NAMALWA (cell line): ENCODE results near the gene CNOT10.
"Not testable (repeated sequence)": the region's sequence is repeated elsewhere in the genome, so short reads cannot be mapped to it uniquely, and the experiment has no call there.

Experiments used
- DNase-seq: peaks from one replicate; pipeline ENCODE4 v3.0.0-alpha.2; 2015; ENCODE audit warnings: low spot score

The CNOT10 gene

GRCh38 chr3:32684800-32685542, at the start of gene CNOT10:
CNOT10 (plus strand) TSS chr3:32685188; CDS start chr3:32685461, 273 bp downstream.
- DNase-seq: peak; percentile 97

GRCh38 chr3:32640939-32641338, 44.0 kb upstream of the CNOT10 start:
- no peak for DNase-seq

- no peak for DNase-seq
Observed at GRCh38 chr3:32641356-32641755, 43.6 kb upstream of the CNOT10 start.

GRCh38 chr3:32643354-32643753, 41.6 kb upstream of the CNOT10 start:
- DNase-seq: no peak

GRCh38 chr3:32643816-32644215, 41.2 kb upstream of the CNOT10 start:
- DNase-seq: no peak

- no peak for DNase-seq
Observed at GRCh38 chr3:32644380-32644779, 40.6 kb upstream of the CNOT10 start.

- no peak for DNase-seq
Observed at GRCh38 chr3:32646761-32647160, 38.2 kb upstream of the CNOT10 start.

GRCh38 chr3:32652337-32653100, 32.5 kb upstream of the CNOT10 start:
- DNase-seq: not testable (repeated sequence)

GRCh38 chr3:32655167-32655566, 29.8 kb upstream of the CNOT10 start:
- no peak for DNase-seq

GRCh38 chr3:32660634-32661033, 24.4 kb upstream of the CNOT10 start:
- DNase-seq: no peak

GRCh38 chr3:32662647-32663046, 22.3 kb upstream of the CNOT10 start:
- DNase-seq: no peak

GRCh38 chr3:32664630-32665075, 20.3 kb upstream of the CNOT10 start:
- DNase-seq: peak; percentile 72

GRCh38 chr3:32667072-32667582, 17.9 kb upstream of the CNOT10 start:
- DNase-seq: no peak

- DNase-seq: not testable (repeated sequence)
Observed at GRCh38 chr3:32669226-32669625, 15.8 kb upstream of the CNOT10 start.

- DNase-seq: not testable (repeated sequence)
Observed at GRCh38 chr3:32673730-32674129, 11.3 kb upstream of the CNOT10 start.

- no peak for DNase-seq
Observed at GRCh38 chr3:32675164-32675563, 9.8 kb upstream of the CNOT10 start.

GRCh38 chr3:32675650-32676049, 9.3 kb upstream of the CNOT10 start:
- DNase-seq: no peak

- DNase-seq: no peak
Observed at GRCh38 chr3:32681811-32682210, 3.2 kb upstream of the CNOT10 start.

GRCh38 chr3:32684029-32684799, 774 bp upstream of the CNOT10 start:
- DNase-seq: no peak

GRCh38 chr3:32685543-32686185, 676 bp downstream of the CNOT10 start:
- no peak for DNase-seq

GRCh38 chr3:32686713-32687112, 1.7 kb downstream of the CNOT10 start:
- peak; percentile 21 for DNase-seq

- no peak for DNase-seq
Observed at GRCh38 chr3:32691847-32692246, 6.9 kb downstream of the CNOT10 start.
